Measurements from ENCODE around the gene EEPD1.
"Not testable (repeated sequence)": the region's sequence is repeated elsewhere in the genome, so short reads cannot be mapped to it uniquely, and the experiment has no call there.

DNA sequence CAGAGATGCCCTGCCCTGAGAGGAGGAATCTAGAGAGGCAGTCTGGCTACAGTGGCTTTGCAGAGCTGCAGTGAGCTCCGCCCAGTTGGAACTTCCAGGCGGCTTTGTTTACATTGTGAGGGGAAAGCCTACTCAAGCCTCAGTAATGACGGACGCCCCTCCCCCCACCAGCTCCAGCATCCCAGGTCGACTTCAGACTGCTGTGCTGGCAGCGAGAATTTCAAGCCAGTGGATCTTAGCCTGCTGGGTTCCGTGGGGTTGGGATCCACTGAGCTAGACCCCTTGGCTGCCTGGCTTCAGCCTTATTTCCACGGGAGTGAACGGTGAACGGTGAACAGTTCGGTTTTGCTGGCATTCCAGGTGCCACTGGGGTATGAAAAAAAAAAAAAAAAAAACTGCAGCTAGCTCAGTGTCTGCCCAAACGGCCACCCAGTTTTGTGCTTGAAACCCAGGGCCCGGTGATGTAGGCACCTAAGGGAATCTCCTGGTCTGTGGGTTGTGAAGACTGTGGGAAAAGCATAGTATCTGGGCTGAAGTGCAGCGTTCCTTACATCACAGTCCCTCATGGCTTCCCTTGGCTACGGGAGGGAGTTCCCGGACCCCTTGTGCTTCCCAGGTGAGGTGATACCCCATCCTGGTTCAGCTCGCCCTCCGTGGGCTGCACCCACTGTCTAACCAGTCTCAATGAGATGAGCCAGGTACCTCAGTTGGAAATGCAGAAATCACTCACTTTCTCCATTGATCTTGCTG is 105.6 kb downstream of the EEPD1 start:
- TF ChIP-seq POLR2A (IDR thresholded peaks at IDR 0.05) = not testable (repeated sequence)
- TF ChIP-seq, protein P1, sequence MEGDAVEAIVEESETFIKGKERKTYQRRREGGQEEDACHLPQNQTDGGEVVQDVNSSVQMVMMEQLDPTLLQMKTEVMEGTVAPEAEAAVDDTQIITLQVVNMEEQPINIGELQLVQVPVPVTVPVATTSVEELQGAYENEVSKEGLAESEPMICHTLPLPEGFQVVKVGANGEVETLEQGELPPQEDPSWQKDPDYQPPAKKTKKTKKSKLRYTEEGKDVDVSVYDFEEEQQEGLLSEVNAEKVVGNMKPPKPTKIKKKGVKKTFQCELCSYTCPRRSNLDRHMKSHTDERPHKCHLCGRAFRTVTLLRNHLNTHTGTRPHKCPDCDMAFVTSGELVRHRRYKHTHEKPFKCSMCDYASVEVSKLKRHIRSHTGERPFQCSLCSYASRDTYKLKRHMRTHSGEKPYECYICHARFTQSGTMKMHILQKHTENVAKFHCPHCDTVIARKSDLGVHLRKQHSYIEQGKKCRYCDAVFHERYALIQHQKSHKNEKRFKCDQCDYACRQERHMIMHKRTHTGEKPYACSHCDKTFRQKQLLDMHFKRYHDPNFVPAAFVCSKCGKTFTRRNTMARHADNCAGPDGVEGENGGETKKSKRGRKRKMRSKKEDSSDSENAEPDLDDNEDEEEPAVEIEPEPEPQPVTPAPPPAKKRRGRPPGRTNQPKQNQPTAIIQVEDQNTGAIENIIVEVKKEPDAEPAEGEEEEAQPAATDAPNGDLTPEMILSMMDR (IDR thresholded peaks at IDR 0.05 in 8 of 11, conservative IDR thresholded peaks at IDR 0.05 in 3 of 11) = not testable (repeated sequence)

Measured in spleen (tissue), 7 donors.